IPS-18c (cell line): ENCODE results near the gene DDX21.
"Not testable (repeated sequence)": the region's sequence is repeated elsewhere in the genome, so short reads cannot be mapped to it uniquely, and the experiment has no call there.

Experiments used
- H3K4me3 ChIP-seq: 2 replicates; pipeline ENCODE4 v1.7.0; 2013; ENCODE audit warnings: low read depth, mild to moderate bottlenecking, low read length, moderate library complexity; ENCODE audit not compliant: insufficient read depth
- H3K9me3 ChIP-seq: one replicate; pipeline ENCODE4 v1.6.1; 2013; ENCODE audit warnings: mild to moderate bottlenecking, low read length, moderate library complexity; ENCODE audit not compliant: control insufficient read depth, insufficient read depth

The DDX21 gene

GRCh38 chr10:68975936-68976473, 20.0 kb downstream of the DDX21 start:
- not testable (repeated sequence) for H3K9me3 ChIP-seq, H3K4me3 ChIP-seq

GRCh38 chr10:68979738-68980137, 23.8 kb downstream of the DDX21 start:
- H3K4me3 ChIP-seq, H3K9me3 ChIP-seq: not testable (repeated sequence)

GRCh38 chr10:68981074-68981473, 25.1 kb downstream of the DDX21 start:
- H3K4me3 ChIP-seq: no peak overlapping the region
- H3K9me3 ChIP-seq: no peaks in the 10 kb centered on the region

GRCh38 chr10:68982389-68982788, 26.4 kb downstream of the DDX21 start:
- Histone ChIP-seq H3K9me3 (no peaks in the 10 kb centered on the region), H3K4me3 (no peak overlapping the region)

- Histone ChIP-seq H3K9me3 (peaks cover 3% of the 10 kb centered on the region), H3K4me3 (no peak overlapping the region)
These were observed 31.6 kb downstream of the DDX21 start for GRCh38 chr10:68987611-68988010.

GRCh38 chr10:68988530-68989316, 32.8 kb downstream of the DDX21 start, which contains the start of gene KIFBP:
TSS of gene KIFBP (plus strand) at chr10:68988803. CDS start at chr10:68988833, 30 bp downstream.
- Histone ChIP-seq H3K9me3 (peaks cover 3% of the 10 kb centered on the region), H3K4me3 (peak within 1 kb of the TSS; percentile 99)

GRCh38 chr10:68989317-68989990, 33.5 kb downstream of the DDX21 start:
- Histone ChIP-seq H3K9me3 (peaks cover 3% of the 10 kb centered on the region), H3K4me3 (peak overlapping the region; percentile 99)

GRCh38 chr10:68992636-68993440, 36.9 kb downstream of the DDX21 start:
- H3K4me3 ChIP-seq: no peak overlapping the region
- H3K9me3 ChIP-seq: peaks cover 3% of the 10 kb centered on the region

GRCh38 chr10:68997211-68997610, 41.2 kb downstream of the DDX21 start:
- no peaks in the 10 kb centered on the region for H3K9me3 ChIP-seq
- no peak overlapping the region for H3K4me3 ChIP-seq

GRCh38 chr10:69004821-69005220, 48.9 kb downstream of the DDX21 start:
- H3K9me3 ChIP-seq: no peaks in the 10 kb centered on the region
- no peak overlapping the region for H3K4me3 ChIP-seq

GRCh38 chr10:69005704-69006485, 49.9 kb downstream of the DDX21 start:
- no peaks in the 10 kb centered on the region for H3K9me3 ChIP-seq

GRCh38 chr10:69007260-69007659, 51.3 kb downstream of the DDX21 start:
- H3K4me3 ChIP-seq: no peak overlapping the region
- no peaks in the 10 kb centered on the region for H3K9me3 ChIP-seq

More at GRCh38 chr10:69005704-69006485, 49.9 kb downstream of the DDX21 start:
- no peak overlapping the region for H3K4me3 ChIP-seq

GRCh38 chr10:69009360-69009759, 53.4 kb downstream of the DDX21 start:
- Histone ChIP-seq H3K9me3 (no peaks in the 10 kb centered on the region), H3K4me3 (no peak overlapping the region)

- H3K9me3 ChIP-seq: no peaks in the 10 kb centered on the region
- H3K4me3 ChIP-seq: no peak overlapping the region
These were observed 54.2 kb downstream of the DDX21 start for GRCh38 chr10:69010151-69010640.

GRCh38 chr10:69012778-69013177, 56.8 kb downstream of the DDX21 start:
- H3K9me3 ChIP-seq: not testable (repeated sequence)

GRCh38 chr10:69014171-69014570, 58.2 kb downstream of the DDX21 start:
- Histone ChIP-seq H3K9me3 (no peaks in the 10 kb centered on the region), H3K4me3 (no peak overlapping the region)

More at GRCh38 chr10:69012778-69013177, 56.8 kb downstream of the DDX21 start:
- not testable (repeated sequence) for H3K4me3 ChIP-seq
